ENCODE data around the gene MFAP2. TPM values are rescaled to one million over a fixed set of nuclear protein-coding genes. Genes with fewer than 3 reads are reported as not detected.
"Not testable (repeated sequence)": the region's sequence is repeated elsewhere in the genome, so short reads cannot be mapped to it uniquely, and the experiment has no call there.

Gene MFAP2
- total RNA-seq, 4 donors from 2014 or later, result 9.3 to 17.9 (median 10.6) TPM

DNA sequence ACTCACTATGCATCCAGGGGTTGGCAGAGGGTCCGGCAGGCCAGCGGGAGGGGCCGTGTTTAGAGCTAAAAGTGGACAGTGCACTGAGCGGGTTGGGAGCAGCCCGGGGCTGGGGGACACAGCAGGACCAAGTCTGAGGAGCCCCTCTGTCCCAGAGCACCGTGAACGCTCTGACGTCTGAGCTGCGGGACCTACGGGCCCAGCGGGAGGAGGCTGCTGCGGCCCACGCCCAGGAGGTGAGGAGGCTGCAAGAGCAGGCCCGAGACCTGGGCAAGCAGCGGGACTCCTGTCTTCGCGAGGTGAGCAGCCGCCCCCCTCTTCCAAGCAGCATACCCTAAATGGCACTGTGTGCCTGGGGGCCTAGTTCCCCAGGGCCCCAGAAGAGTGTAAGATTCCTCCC, 25.8 kb downstream of the MFAP2 start:
- no peak for DNase-seq (ENCODE audit: low spot score)
- no peak for ATAC-seq (ENCODE audit: low FRiP score)

DNA sequence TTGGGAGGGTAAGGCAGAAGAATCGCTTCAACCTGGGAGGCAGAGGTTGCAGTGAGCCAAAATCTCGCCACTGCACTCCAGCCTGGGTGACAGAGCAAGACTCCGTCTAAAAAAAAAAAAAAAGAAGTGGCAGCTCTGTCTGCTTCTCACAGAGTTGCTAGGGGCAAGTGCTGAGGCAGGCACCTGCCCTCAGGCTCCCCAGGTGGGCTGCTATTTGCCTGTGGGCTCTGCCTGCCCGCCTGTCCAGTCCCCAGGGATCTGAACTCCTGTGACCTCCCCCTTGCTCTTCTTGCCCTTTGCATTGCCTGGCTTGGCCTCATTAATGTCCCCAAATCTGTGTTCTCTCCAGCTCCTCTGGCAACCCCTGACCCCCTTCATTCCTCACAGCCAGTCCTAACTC, 28.0 kb downstream of the MFAP2 start:
- ATAC-seq (ENCODE audit: low FRiP score); DNase-seq (ENCODE audit: low spot score): not testable (repeated sequence)

More for the DNA sequence above, 25.8 kb downstream of the MFAP2 start:
- TF ChIP-seq, protein P1, sequence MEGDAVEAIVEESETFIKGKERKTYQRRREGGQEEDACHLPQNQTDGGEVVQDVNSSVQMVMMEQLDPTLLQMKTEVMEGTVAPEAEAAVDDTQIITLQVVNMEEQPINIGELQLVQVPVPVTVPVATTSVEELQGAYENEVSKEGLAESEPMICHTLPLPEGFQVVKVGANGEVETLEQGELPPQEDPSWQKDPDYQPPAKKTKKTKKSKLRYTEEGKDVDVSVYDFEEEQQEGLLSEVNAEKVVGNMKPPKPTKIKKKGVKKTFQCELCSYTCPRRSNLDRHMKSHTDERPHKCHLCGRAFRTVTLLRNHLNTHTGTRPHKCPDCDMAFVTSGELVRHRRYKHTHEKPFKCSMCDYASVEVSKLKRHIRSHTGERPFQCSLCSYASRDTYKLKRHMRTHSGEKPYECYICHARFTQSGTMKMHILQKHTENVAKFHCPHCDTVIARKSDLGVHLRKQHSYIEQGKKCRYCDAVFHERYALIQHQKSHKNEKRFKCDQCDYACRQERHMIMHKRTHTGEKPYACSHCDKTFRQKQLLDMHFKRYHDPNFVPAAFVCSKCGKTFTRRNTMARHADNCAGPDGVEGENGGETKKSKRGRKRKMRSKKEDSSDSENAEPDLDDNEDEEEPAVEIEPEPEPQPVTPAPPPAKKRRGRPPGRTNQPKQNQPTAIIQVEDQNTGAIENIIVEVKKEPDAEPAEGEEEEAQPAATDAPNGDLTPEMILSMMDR (IDR thresholded peaks at IDR 0.05), result no peak

DNA sequence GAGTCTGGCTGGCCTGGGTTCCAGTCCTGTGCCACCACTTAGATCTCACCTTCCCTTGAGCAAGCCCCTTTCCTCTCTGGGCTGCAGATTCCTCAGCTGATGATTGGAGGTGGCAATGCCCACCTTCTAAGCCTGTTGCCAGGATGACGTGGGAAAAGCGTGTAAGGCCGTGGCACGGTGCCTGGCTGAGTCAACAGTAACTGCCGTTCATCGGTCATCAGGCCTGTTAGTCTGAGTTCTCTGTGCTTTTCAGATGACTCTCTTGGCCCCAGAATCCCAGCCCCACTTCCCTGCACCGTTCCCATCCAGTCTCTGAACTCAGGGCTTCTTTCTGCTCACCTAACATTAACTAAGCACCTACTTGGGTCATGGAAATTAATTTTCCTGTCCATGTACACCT, 31.4 kb downstream of the MFAP2 start:
- not testable (repeated sequence) for DNase-seq (ENCODE audit: low spot score)
- peak; percentile 33 for ATAC-seq (ENCODE audit: low FRiP score)

DNA sequence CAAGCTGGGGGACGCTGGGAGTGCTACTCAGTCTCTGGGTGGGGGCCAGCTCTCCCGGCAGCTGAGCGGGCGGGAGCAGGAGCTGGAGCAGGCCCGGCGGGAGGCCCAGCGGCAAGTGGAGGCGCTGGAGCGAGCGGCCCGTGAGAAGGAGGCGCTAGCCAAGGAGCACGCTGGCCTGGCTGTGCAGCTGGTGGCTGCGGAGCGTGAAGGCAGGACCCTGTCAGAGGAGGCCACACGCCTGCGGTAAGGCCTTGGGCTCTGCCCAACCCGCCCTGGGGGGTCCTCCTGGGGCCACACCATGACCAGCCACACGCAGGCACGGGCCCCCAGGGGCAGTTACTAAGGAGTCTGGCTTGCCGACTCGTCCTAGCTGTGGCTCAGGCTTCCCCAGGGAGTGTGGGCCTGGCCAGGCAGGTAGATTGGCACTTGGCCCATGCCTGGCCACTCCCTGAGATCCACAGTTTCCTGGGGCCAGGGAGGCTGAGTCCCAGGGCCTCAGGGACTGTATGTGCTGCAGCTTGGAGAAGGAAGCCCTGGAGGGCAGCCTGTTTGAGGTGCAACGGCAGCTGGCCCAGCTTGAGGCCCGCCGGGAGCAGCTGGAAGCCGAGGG, 32.0 kb downstream of the MFAP2 start:
- DNase-seq (ENCODE audit: low spot score); ATAC-seq (ENCODE audit: low FRiP score): not testable (repeated sequence)

DNA sequence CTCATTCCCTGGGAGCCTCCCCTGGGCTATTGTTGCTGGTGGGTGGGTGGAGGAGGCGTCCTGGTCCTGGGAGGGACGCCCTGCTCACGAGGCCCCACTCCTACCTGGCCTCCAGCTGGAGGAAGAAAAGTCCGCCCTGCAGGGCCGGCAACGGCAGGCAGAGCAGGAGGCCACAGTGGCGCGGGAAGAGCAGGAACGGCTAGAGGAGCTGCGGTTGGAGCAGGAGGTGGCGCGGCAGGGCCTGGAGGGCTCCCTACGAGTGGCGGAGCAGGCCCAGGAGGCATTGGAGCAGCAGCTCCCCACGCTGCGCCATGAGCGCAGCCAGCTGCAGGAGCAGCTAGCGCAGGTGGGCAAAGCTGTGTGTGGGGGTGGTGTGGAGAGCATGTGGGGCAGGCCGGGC, 33.8 kb downstream of the MFAP2 start:
- ATAC-seq (ENCODE audit: low FRiP score), result no peak
- TF ChIP-seq, protein P1 (IDR thresholded peaks at IDR 0.05), result no peak
- DNase-seq (ENCODE audit: low spot score), result no peak

DNA sequence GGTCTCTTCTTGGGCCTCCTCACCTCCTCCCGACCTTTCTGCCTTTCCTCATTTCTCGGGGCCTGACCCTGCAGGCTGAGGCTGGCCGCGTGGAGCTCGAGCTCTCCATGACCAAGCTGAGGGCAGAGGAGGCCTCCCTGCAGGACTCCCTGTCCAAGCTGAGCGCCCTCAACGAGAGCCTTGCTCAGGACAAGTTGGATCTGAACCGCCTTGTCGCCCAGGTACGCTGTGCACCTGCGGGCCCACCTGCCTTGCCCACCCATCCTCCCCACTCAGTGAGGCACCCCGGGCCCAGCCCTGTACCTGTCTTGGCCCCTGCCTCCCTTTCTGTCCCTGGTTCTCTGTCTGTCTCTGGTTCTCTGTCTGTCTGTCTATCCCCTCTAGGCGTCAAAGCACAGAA, 34.2 kb downstream of the MFAP2 start:
- ATAC-seq (ENCODE audit: low FRiP score); DNase-seq (ENCODE audit: low spot score): not testable (repeated sequence)

DNA sequence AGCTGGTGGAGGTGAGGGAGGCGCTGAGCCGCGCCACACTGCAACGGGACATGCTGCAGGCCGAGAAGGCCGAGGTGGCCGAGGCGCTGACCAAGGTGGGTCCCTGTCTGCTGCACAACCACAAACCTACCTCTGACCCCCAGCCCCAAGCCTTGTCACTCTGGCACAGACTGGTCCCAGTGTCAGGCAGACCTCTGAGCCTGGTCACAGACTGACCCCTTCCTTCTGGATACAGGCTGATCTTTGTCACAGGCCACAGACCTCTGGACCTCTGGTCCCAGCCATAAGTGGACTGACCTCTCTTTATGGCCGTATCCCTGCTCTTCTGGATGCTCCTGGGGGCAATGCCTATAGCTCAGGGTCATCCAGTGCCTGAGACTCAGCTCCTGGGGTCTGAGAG, 34.9 kb downstream of the MFAP2 start:
- not testable (repeated sequence) for DNase-seq (ENCODE audit: low spot score); ATAC-seq (ENCODE audit: low FRiP score)

DNA sequence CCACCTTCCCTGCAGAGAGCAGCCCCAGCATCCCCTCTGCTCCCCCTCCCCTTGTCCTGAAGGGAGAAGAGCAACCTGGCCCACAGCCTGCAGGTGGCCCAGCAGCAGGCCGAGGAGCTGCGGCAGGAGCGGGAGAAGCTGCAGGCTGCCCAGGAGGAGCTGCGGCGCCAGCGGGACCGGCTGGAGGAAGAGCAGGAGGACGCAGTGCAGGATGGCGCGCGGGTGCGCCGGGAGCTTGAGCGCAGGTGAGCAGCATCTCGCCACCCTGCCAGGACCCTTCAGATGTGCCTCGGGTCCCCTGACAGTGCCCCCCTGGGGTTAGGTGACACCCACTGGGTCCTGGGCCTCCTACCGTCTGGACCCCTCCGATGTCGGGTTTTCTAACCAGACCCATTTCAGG, 36.4 kb downstream of the MFAP2 start:
- ATAC-seq (ENCODE audit: low FRiP score), result no peak
- DNase-seq (ENCODE audit: low spot score), result no peak
- TF ChIP-seq, protein P1 (IDR thresholded peaks at IDR 0.05), result no peak

DNA sequence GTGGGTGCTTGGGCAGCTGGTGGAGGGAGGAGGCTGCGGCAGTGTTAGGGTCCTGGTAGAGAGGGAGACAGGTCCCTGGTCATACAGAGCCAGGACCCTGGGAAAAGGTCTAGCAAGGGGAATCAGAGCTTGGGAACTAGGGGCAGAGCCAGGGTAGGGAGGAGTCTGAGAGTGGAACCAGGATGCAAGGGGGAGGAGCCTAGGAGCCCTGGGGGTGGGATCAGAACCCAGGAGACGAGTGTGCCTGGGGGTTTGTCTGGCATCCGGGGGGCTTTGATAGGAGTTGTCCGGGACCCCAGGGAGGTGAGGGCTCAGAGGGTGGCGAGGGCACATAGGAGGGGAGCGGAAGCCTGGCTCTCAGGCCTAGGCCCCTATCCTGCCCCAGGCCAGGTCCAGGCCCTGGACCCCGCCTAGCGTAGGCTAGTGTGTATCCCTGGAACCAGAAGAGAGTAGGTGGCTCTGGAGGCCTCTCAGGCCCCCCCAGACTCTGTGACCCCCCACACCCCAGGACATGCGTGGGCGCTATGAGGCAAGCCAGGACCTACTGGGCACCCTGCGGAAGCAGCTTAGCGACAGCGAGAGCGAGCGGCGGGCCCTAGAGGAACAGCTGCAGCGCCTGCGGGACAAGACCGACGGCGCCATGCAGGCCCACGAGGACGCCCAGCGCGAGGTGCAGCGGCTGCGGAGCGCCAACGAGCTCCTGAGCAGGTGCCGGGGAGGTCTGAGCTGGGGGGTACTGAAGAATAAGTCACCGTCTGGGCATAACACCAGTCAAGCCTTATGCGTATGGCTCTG, 40.8 kb downstream of the MFAP2 start:
- ATAC-seq (ENCODE audit: low FRiP score), result peak; percentile 21
- not testable (repeated sequence) for DNase-seq (ENCODE audit: low spot score)

DNA sequence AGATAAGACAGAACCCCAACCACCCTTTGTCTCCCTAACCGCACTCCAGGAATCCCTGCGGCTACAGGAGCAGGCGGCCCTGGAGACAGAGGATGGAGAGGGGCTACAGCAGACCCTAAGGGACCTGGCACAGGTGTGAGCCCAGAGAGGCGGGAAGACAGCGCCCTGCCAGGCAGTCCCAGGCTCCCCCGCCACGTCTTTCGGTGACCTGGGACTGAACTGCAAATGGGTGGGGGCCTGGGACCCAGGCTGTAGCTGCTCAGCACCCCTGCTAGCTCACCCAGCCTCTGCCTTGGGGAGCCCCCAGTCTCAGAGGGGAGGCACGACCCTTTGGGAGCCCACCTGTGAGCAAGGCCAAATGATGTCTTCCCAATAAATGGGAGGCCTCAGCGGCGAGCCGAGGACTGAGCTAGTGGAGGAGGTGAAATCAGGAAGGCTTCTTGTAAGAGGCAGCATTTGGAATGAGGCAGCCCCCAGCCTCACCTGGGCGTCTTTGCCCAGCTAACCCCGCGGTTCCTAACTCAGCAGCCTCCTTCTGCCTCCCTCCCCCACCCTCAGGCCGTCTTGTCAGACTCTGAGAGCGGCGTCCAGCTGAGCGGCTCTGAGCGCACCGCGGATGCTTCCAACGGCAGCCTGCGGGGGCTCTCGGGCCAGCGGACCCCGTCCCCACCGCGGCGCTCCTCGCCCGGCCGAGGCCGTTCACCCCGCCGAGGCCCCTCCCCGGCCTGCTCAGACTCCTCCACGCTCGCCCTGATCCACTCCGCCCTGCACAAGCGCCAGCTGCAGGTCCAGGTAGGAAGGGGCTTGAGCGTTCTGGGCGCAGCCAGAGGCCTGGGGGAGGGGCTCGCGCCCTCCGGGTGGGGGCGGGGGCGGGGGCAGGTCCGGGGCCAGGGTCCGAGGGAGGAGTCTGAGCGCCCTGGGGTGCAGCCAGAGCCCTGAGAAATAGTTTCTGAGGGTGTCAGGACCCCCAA, 41.8 kb downstream of the MFAP2 start:
- ATAC-seq (ENCODE audit: low FRiP score) (no peak), DNase-seq (ENCODE audit: low spot score) (no peak)
- TF ChIP-seq, protein P1 (IDR thresholded peaks at IDR 0.05), result no peak

DNA sequence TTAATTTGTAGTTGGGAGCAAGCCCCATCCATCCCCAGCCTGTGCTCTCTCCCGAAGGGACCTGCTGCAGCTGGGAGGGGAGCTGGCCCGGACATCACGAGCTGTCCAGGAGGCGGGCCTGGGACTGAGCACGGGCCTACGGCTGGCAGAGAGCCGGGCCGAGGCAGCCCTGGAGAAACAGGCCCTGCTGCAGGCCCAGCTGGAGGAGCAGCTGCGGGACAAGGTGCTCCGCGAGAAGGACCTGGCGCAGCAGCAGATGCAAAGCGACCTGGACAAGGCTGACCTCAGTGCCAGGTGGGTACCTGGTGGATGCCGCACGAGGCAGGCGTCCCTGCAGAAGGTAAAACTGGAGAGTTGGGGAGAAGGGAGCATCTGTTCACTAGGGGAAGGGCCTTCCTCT, 43.8 kb downstream of the MFAP2 start:
- ATAC-seq (ENCODE audit: low FRiP score); DNase-seq (ENCODE audit: low spot score): not testable (repeated sequence)

DNA sequence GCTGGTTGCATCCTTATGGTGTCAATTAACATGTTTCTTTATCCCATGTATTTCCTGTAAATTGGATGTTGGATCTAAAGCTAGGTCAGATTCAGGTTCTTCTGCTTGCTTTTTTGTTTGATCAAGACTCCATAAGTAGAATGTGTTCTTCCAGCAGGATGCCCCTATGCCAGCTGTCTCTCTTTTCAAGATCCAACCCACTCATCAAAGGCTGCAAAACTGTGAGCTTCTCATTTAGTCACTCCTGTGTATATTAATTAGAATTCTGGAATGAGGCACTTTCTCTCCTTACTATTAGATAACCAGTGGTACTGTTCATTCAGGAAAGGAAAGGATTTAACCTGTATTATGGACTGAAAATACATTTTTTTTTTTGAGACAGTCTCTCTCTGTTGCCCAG, 46.5 kb downstream of the MFAP2 start:
- ATAC-seq (ENCODE audit: low FRiP score); DNase-seq (ENCODE audit: low spot score): not testable (repeated sequence)

DNA sequence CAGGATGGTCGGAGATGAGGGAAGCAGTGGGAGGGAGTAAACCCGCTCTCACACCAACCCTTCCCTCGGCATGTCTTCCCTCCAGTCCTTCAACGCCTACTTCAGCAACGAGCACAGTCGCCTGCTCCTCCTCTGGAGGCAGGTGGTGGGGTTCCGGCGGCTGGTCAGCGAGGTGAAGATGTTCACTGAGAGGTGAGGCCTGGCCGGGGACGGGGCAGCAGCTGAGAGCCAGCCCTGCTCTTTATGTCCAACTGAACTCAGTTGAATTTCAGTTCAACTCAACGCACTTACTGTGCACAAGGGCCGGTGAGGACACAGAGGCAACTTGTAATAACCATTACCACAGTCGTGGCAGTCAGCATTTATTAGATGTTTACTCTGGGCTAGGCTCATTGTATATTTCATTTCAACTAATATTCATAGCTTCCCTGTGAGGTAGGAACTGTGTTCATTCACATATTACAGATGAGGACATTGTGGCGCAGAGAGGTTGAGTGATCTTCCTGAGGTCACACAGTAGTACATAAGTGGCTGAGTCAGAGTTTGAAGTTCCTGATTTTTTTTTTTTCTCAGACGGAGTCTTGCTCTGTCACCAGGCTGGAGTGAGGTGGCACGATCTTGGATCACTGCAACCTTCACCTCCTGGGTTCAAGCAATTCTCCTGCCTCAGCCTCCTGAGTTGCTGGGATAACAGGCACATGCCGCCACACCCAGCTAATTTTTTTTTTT, 49.0 kb downstream of the MFAP2 start:
- not testable (repeated sequence) for DNase-seq (ENCODE audit: low spot score); ATAC-seq (ENCODE audit: low FRiP score)
